HG03139 (cell line): ENCODE data around the gene PPARD.
"Not testable (repeated sequence)": the region's sequence is repeated elsewhere in the genome, so short reads cannot be mapped to it uniquely, and the experiment has no call there.

ENCODE experiments used
- ATAC-seq: cut with Tn5 transposase; IDR thresholded peaks from one replicate; pipeline ENCODE4 v1.9.1; 2021; ENCODE audit not compliant: unreplicated experiment

PPARD gene

GRCh38 chr6:35435074-35435837 lies 92.9 kb downstream of the PPARD start:
- no peak for ATAC-seq

GRCh38 chr6:35436071-35436857 lies 93.9 kb downstream of the PPARD start:
- ATAC-seq, result no peak

GRCh38 chr6:35438378-35439065 lies 96.2 kb downstream of the PPARD start:
- ATAC-seq, result not testable (repeated sequence)

GRCh38 chr6:35439308-35439707 lies 97.0 kb downstream of the PPARD start:
- ATAC-seq, result no peak

- ATAC-seq, result no peak
Measured at GRCh38 chr6:35441205-35441604, 98.8 kb downstream of the PPARD start.

GRCh38 chr6:35441642-35442041 lies 99.3 kb downstream of the PPARD start:
- ATAC-seq, result no peak

GRCh38 chr6:35442693-35443092 lies 100.3 kb downstream of the PPARD start:
- ATAC-seq, result no peak

GRCh38 chr6:35443341-35444030 lies 101.1 kb downstream of the PPARD start:
- no peak for ATAC-seq

GRCh38 chr6:35445691-35446090 lies 103.3 kb downstream of the PPARD start:
- ATAC-seq, result no peak

- ATAC-seq, result no peak
Measured at GRCh38 chr6:35448191-35448590, 105.8 kb downstream of the PPARD start.

GRCh38 chr6:35449287-35449881 lies 107.0 kb downstream of the PPARD start:
- ATAC-seq, result no peak

- ATAC-seq, result no peak
Measured at GRCh38 chr6:35451354-35452182, 109.2 kb downstream of the PPARD start.

GRCh38 chr6:35452183-35453090 lies 110.1 kb downstream of the PPARD start, which contains the start of gene FANCE:
FANCE (plus strand) TSS chr6:35452338; CDS start chr6:35452546, 208 bp downstream.
- peak; percentile 84 for ATAC-seq

- ATAC-seq, result no peak
Measured at GRCh38 chr6:35453236-35453635, 110.9 kb downstream of the PPARD start.

GRCh38 chr6:35454391-35455110 lies 112.2 kb downstream of the PPARD start:
- ATAC-seq, result no peak

GRCh38 chr6:35457907-35458306 lies 115.5 kb downstream of the PPARD start:
- no peak for ATAC-seq

GRCh38 chr6:35461270-35461669 lies 118.9 kb downstream of the PPARD start:
- ATAC-seq, result no peak

GRCh38 chr6:35463292-35463691 lies 120.9 kb downstream of the PPARD start:
- ATAC-seq, result no peak
